OCI-LY3 (cell line): ENCODE results near the gene EVX1.

ENCODE experiments used
- EZH2phosphoT487 ChIP-seq: fragments of 200-600 bp; shearing (Covaris generic); IDR thresholded peaks from 2 replicates; pipeline ENCODE4 v1.6.1; 2018; ENCODE audit warnings: antibody characterized with exemption, mixed run types, low read depth
- TF ChIP-seq, protein P1 (sequence below): fragments of 200-600, 300-600 bp; sonication (generic); IDR thresholded peaks from 2 replicates; pipeline ENCODE4 v1.5.1; 2014; ENCODE audit warnings: antibody characterized with exemption, low read length, low read depth

- TF ChIP-seq, protein P1, sequence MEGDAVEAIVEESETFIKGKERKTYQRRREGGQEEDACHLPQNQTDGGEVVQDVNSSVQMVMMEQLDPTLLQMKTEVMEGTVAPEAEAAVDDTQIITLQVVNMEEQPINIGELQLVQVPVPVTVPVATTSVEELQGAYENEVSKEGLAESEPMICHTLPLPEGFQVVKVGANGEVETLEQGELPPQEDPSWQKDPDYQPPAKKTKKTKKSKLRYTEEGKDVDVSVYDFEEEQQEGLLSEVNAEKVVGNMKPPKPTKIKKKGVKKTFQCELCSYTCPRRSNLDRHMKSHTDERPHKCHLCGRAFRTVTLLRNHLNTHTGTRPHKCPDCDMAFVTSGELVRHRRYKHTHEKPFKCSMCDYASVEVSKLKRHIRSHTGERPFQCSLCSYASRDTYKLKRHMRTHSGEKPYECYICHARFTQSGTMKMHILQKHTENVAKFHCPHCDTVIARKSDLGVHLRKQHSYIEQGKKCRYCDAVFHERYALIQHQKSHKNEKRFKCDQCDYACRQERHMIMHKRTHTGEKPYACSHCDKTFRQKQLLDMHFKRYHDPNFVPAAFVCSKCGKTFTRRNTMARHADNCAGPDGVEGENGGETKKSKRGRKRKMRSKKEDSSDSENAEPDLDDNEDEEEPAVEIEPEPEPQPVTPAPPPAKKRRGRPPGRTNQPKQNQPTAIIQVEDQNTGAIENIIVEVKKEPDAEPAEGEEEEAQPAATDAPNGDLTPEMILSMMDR: no peak
- TF ChIP-seq EZH2phosphoT487: no peak
These were observed 18.5 kb upstream of the EVX1 start for GRCh38 chr7:27223941-27224575.
